GOT3 (cell line): ENCODE results near the gene SLC12A5.
A peak's percentile ranks its signal among the peaks of the same experiment; 100 is the strongest.
"Not testable (repeated sequence)": the region's sequence is repeated elsewhere in the genome, so short reads cannot be mapped to it uniquely, and the experiment has no call there.

Experiments
- DNase-seq: peaks from one replicate; lab custom pipeline; 2025; ENCODE audit warnings: mixed read lengths; lab: John Stamatoyannopoulos, UW

SLC12A5 gene

GRCh38 chr20:46081074-46081473 lies 52.1 kb downstream of the SLC12A5 start:
- DNase-seq: no peak

- no peak for DNase-seq
These were observed 54.1 kb downstream of the SLC12A5 start for GRCh38 chr20:46083101-46083500.

- no peak for DNase-seq
These were observed 54.6 kb downstream of the SLC12A5 start for GRCh38 chr20:46083531-46084061.

GRCh38 chr20:46084805-46085178 lies 55.8 kb downstream of the SLC12A5 start:
- DNase-seq: no peak

GRCh38 chr20:46085179-46085851 lies 56.3 kb downstream of the SLC12A5 start:
- DNase-seq: no peak

GRCh38 chr20:46087161-46087560 lies 58.1 kb downstream of the SLC12A5 start:
- no peak for DNase-seq

- DNase-seq: no peak
These were observed 59.6 kb downstream of the SLC12A5 start for GRCh38 chr20:46088409-46089166.

- DNase-seq: no peak
These were observed 60.1 kb downstream of the SLC12A5 start for GRCh38 chr20:46089167-46089416.

GRCh38 chr20:46089417-46090388 lies 60.7 kb downstream of the SLC12A5 start, which contains the start of gene NCOA5:
Gene NCOA5, minus strand, starts transcription at chr20:46089962. Its CDS starts 10,538 bp downstream, at chr20:46079424.
- DNase-seq: peak; percentile 95

GRCh38 chr20:46091622-46092535 lies 62.9 kb downstream of the SLC12A5 start:
- DNase-seq: not testable (repeated sequence)

GRCh38 chr20:46093531-46093930 lies 64.5 kb downstream of the SLC12A5 start:
- DNase-seq: no peak

- DNase-seq: no peak
These were observed 70.7 kb downstream of the SLC12A5 start for GRCh38 chr20:46099491-46100287.

GRCh38 chr20:46100444-46100843 lies 71.4 kb downstream of the SLC12A5 start:
- DNase-seq: not testable (repeated sequence)

GRCh38 chr20:46100988-46101387 lies 72.0 kb downstream of the SLC12A5 start:
- no peak for DNase-seq

- DNase-seq: no peak
These were observed 72.9 kb downstream of the SLC12A5 start for GRCh38 chr20:46101957-46102356.

GRCh38 chr20:46102940-46103339 lies 73.9 kb downstream of the SLC12A5 start:
- no peak for DNase-seq

GRCh38 chr20:46104262-46104661 lies 75.2 kb downstream of the SLC12A5 start:
- DNase-seq: no peak

GRCh38 chr20:46107061-46107460 lies 78.0 kb downstream of the SLC12A5 start:
- DNase-seq: no peak

- no peak for DNase-seq
These were observed 79.4 kb downstream of the SLC12A5 start for GRCh38 chr20:46108435-46108841.

- no peak for DNase-seq
These were observed 80.0 kb downstream of the SLC12A5 start for GRCh38 chr20:46108976-46109375.
